Upper lobe of right lung (tissue), 1 donor: ENCODE results near the gene MYADML2. TPM values are rescaled to one million over a fixed set of nuclear protein-coding genes. Genes with fewer than 3 reads are reported as not detected.

Source experiments
- ATAC-seq: fragments of 200-7000 bp; cut with Tn5 transposase; one replicate; pipeline ENCODE4 v1.9.1; 2020; ENCODE audit warnings: mild to moderate bottlenecking, moderate library complexity
- DNase-seq: peaks from one replicate; pipeline ENCODE4 v3.0.0-alpha.2; 2020
- H3K27ac ChIP-seq: fragments of 200-600 bp; one replicate; pipeline ENCODE4 v1.8.0; 2022
- H3K27me3 ChIP-seq: fragments of 200-600 bp; one replicate; pipeline ENCODE4 v1.8.0; 2022; ENCODE audit warnings: mild to moderate bottlenecking
- H3K36me3 ChIP-seq: fragments of 200-600 bp; one replicate; pipeline ENCODE4 v1.8.0; 2022
- H3K4me1 ChIP-seq: fragments of 200-600 bp; one replicate; pipeline ENCODE4 v1.8.0; 2022
- H3K4me3 ChIP-seq: fragments of 200-600 bp; one replicate; pipeline ENCODE4 v1.8.0; 2022; ENCODE audit warnings: mild to moderate bottlenecking
- H3K9me3 ChIP-seq: fragments of 200-600 bp; one replicate; pipeline ENCODE4 v1.8.0; 2022
- CTCF ChIP-seq: fragments of 200-600 bp; IDR thresholded peaks from one replicate; pipeline ENCODE4 v1.8.0; 2022; ENCODE audit warnings: antibody characterized with exemption
- intact Hi-C: fragments of 100-400 bp; cut with DNase I; formaldehyde crosslinking; loops from one replicate; pipeline ENCODE4 v1.11.0; 2022
- total RNA-seq: library from RNA; stranded (reverse); fragmentation: NEBNext Ultra II Directional; extraction: Animal tissue kit (Norgen Biotek cat#: 25700); gene quantifications from one replicate; pipeline ENCODE4 v1.2.1, GENCODE V29; 2021
- donor health status: DM: no; HTN: yes; CAD: no; lungs with severe emphysema.

Gene MYADML2
- total RNA-seq, 1 donor from 2014 or later: not detected

GRCh38 chr17:81964081-81964849 lies 17.2 kb upstream of the MYADML2 start:
- Histone ChIP-seq H3K36me3 (no peaks in the 10 kb centered on the region), H3K4me3 (no peak overlapping the region), H3K27ac (no peak overlapping the region), H3K9me3 (no peaks in the 10 kb centered on the region), H3K4me1 (peaks cover 30% of the 10 kb centered on the region), H3K27me3 (peaks cover 25% of the 10 kb centered on the region)
- DNase-seq (no peak), ATAC-seq (no peak)
- TF ChIP-seq CTCF: no peak
- intact Hi-C loops: loop anchor here (10.0 kb wide), 1 partner anchor 191 kb away; no protein-coding TSS in a partner anchor

GRCh38 chr17:81962499-81963441 lies 15.7 kb upstream of the MYADML2 start:
- no peak overlapping the region for H3K27ac ChIP-seq
- peaks cover 22% of the 10 kb centered on the region for H3K4me1 ChIP-seq
- TF ChIP-seq CTCF: no peak
- no peaks in the 10 kb centered on the region for H3K9me3 ChIP-seq
- intact Hi-C loops: loop anchor here (10.0 kb wide), 1 partner anchor 192 kb away; no protein-coding TSS in a partner anchor
- no peak overlapping the region for H3K4me3 ChIP-seq
- H3K27me3 ChIP-seq: peaks cover 40% of the 10 kb centered on the region
- DNase-seq (no peak), ATAC-seq (no peak)
- no peaks in the 10 kb centered on the region for H3K36me3 ChIP-seq

- ATAC-seq (no peak), DNase-seq (no peak)
- Histone ChIP-seq H3K27ac (no peak overlapping the region), H3K4me1 (peaks cover 14% of the 10 kb centered on the region), H3K36me3 (no peaks in the 10 kb centered on the region), H3K4me3 (no peak overlapping the region), H3K27me3 (peaks cover 41% of the 10 kb centered on the region), H3K9me3 (no peaks in the 10 kb centered on the region)
- TF ChIP-seq CTCF: no peak
- intact Hi-C loops: loop anchor here (10.0 kb wide), 1 partner anchor 193 kb away; no protein-coding TSS in a partner anchor
Measured at GRCh38 chr17:81961521-81962498, 14.8 kb upstream of the MYADML2 start.

GRCh38 chr17:81961087-81961511 lies 14.1 kb upstream of the MYADML2 start, which contains the start of gene NOTUM:
Gene NOTUM, minus strand, starts transcription at chr17:81961187. Its CDS starts 278 bp downstream, at chr17:81960909.
- Histone ChIP-seq H3K4me3 (peak within 1 kb of the TSS; percentile 47), H3K36me3 (no peaks in the 10 kb centered on the region), H3K27ac (no peak within 1 kb of the TSS), H3K9me3 (no peaks in the 10 kb centered on the region), H3K4me1 (peaks cover 9% of the 10 kb centered on the region), H3K27me3 (peaks cover 41% of the 10 kb centered on the region)
- TF ChIP-seq CTCF: no peak
- ATAC-seq: peak; percentile 18
- no peak for DNase-seq
- intact Hi-C loops: loop anchor here (10.0 kb wide), 1 partner anchor 194 kb away; no protein-coding TSS in a partner anchor
